Nephron (organoid): ENCODE measurements around the gene SDS.
A peak's percentile ranks its signal among the peaks of the same experiment; 100 is the strongest.

Experiments
- H3K27ac Mint-ChIP-seq, 3 experiments: 2 replicates each; pipeline ENCODE4 v1.8.0; 2020; ENCODE audit warnings: mixed read lengths in 3 of 3, mild to moderate bottlenecking in 2 of 3, moderate library complexity in 1 of 3
- H3K27me3 Mint-ChIP-seq: 2 replicates; pipeline ENCODE4 v1.8.0; 2021; ENCODE audit warnings: low read depth, mild to moderate bottlenecking, moderate library complexity, mixed read lengths
- H3K36me3 Mint-ChIP-seq: 2 replicates; pipeline ENCODE4 v1.8.0; 2020; ENCODE audit warnings: low read depth, mixed read lengths
- H3K4me1 Mint-ChIP-seq: 2 replicates; pipeline ENCODE4 v1.8.0; 2020; ENCODE audit warnings: mixed read lengths
- H3K4me3 Mint-ChIP-seq, 3 experiments: 2 replicates each; pipeline ENCODE4 v1.8.0; 2020; ENCODE audit warnings: mild to moderate bottlenecking in 3 of 3, mixed read lengths in 3 of 3, moderate library complexity in 2 of 3
- H3K9me3 Mint-ChIP-seq: 2 replicates; pipeline ENCODE4 v1.8.0; 2020; ENCODE audit warnings: mixed read lengths
- CTCF ChIP-seq, 3 experiments: fragments of 200-600 bp; sonication (generic); IDR thresholded peaks; one replicate each; pipeline ENCODE4 v1.5.0; 2021; ENCODE audit warnings: antibody characterized with exemption in 3 of 3; ENCODE audit not compliant: unreplicated experiment in 3 of 3

Gene SDS

GRCh38 chr12:113439606-113440030, 35.9 kb upstream of the SDS start:
- Mint-ChIP-seq H3K36me3 (no peaks in the 10 kb centered on the region), H3K27ac (no peak overlapping the region), H3K27me3 (peaks cover 21% of the 10 kb centered on the region)

DNA sequence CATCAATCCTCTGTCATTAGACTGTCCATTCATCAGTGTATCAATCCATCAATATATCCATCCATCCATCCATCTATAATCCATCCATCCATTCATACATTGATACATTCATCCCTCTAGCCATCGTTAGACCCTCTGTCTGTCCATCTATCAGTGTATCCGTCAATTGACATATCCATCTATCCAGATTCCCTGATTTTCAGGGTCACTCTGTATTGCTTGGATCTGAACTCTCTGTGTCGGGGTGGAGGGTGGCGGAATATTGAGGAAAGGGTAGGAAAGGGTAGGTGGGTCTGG, 35.6 kb upstream of the SDS start:
- H3K27me3 Mint-ChIP-seq, result peaks cover 17% of the 10 kb centered on the region
- H3K4me1 Mint-ChIP-seq, result no peaks in the 10 kb centered on the region
- no peak overlapping the region for H3K4me3 Mint-ChIP-seq
- H3K27ac Mint-ChIP-seq, result no peak overlapping the region
- H3K36me3 Mint-ChIP-seq, result no peaks in the 10 kb centered on the region
- no peaks in the 10 kb centered on the region for H3K9me3 Mint-ChIP-seq
- no peak for TF ChIP-seq CTCF (IDR thresholded peaks at IDR 0.05; ENCODE audit: unreplicated experiment in 3 of 3)

More at GRCh38 chr12:113439606-113440030, 35.9 kb upstream of the SDS start:
- Mint-ChIP-seq H3K4me1 (no peaks in the 10 kb centered on the region), H3K9me3 (no peaks in the 10 kb centered on the region), H3K4me3 (no peak overlapping the region)
- TF ChIP-seq CTCF (IDR thresholded peaks at IDR 0.05; ENCODE audit: unreplicated experiment in 3 of 3), result peak; percentile 60 to 75 (median 69)

DNA sequence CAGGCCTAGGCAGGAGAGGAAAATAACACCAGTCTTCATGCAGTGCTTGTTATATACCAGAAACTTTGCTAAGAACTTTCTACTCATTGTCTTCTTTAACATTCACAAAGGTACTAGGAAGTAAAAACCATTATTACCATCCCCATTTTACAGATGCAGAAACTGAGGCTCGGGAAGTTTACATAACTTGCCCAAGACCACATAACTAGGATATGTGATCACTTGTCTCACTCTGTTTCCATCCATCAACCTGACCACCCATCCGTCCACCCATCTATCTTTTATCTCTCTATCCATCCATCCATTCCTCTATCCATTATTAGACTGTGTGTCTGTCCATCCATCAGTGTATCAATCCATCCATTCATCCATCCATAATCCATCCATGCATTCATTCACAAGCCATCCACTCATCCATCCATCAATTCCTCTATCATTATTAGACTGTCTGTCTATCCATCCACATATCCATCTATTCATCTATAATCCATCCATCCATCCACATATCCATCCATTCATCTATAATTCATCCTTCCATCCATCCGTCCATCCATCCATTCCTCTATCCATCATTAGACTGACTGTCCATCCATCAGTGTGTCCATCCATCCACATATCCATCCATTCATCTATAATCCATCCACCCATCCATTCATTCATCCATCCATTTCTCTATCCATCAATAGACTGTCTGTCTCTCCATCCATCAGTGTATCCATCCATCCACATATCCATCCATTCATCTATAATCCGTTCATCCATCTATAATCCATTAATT, 35.0 kb upstream of the SDS start:
- H3K9me3 Mint-ChIP-seq, result no peaks in the 10 kb centered on the region
- H3K36me3 Mint-ChIP-seq, result no peaks in the 10 kb centered on the region
- H3K4me1 Mint-ChIP-seq, result no peaks in the 10 kb centered on the region
- no peak overlapping the region for H3K4me3 Mint-ChIP-seq
- peaks cover 12% of the 10 kb centered on the region for H3K27me3 Mint-ChIP-seq
- TF ChIP-seq CTCF (IDR thresholded peaks at IDR 0.05; ENCODE audit: unreplicated experiment in 3 of 3), result no peak
- H3K27ac Mint-ChIP-seq, result no peak overlapping the region

DNA sequence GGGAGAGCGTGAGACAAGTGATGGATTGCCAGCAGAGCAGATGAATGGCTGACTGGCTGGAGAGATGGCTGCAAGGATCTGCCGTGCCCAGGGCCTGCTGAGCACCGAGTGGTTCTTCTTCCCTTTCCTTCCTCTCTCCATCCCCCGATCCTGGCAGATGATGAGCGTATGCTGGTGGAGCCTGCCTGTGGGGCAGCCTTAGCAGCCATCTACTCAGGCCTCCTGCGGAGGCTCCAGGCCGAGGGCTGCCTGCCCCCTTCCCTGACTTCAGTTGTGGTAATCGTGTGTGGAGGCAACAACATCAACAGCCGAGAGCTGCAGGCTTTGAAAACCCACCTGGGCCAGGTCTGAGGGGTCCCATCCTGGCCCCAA, 34.0 kb upstream of the SDS start:
- no peaks in the 10 kb centered on the region for H3K9me3 Mint-ChIP-seq
- H3K4me3 Mint-ChIP-seq, result no peak overlapping the region
- no peak overlapping the region for H3K27ac Mint-ChIP-seq
- H3K36me3 Mint-ChIP-seq, result no peaks in the 10 kb centered on the region
- H3K4me1 Mint-ChIP-seq, result no peaks in the 10 kb centered on the region
- H3K27me3 Mint-ChIP-seq, result peaks cover 6% of the 10 kb centered on the region
- TF ChIP-seq CTCF (IDR thresholded peaks at IDR 0.05; ENCODE audit: unreplicated experiment in 3 of 3), result no peak

GRCh38 chr12:113436993-113437728, 33.5 kb upstream of the SDS start:
- Mint-ChIP-seq H3K27ac (no peak overlapping the region), H3K9me3 (no peaks in the 10 kb centered on the region), H3K36me3 (no peaks in the 10 kb centered on the region), H3K4me1 (no peaks in the 10 kb centered on the region), H3K4me3 (no peak overlapping the region), H3K27me3 (peaks cover 6% of the 10 kb centered on the region)
- TF ChIP-seq CTCF (IDR thresholded peaks at IDR 0.05; ENCODE audit: unreplicated experiment in 3 of 3), result no peak

DNA sequence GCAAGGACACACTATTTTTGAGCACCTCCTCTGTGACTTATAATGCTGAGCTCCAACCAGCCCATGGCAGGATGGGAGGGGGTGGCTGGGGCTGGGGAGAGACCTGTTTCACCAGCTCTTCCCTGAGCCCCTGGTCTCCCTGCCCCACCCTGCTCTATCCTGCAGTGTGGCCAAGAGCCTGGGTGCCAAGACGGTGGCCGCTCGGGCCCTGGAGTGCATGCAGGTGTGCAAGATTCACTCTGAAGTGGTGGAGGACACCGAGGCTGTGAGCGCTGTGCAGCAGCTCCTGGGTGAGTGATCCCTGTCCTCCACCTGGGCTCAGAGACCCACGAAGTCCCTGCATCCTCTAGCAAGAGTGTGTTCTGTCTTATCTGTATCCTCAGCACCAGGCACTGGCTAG, 32.9 kb upstream of the SDS start:
- H3K9me3 Mint-ChIP-seq, result no peaks in the 10 kb centered on the region
- H3K4me1 Mint-ChIP-seq, result no peaks in the 10 kb centered on the region
- H3K4me3 Mint-ChIP-seq, result no peak overlapping the region
- no peak overlapping the region for H3K27ac Mint-ChIP-seq
- H3K27me3 Mint-ChIP-seq, result peaks cover 3% of the 10 kb centered on the region
- H3K36me3 Mint-ChIP-seq, result no peaks in the 10 kb centered on the region
- no peak for TF ChIP-seq CTCF (IDR thresholded peaks at IDR 0.05; ENCODE audit: unreplicated experiment in 3 of 3)
